H1 (cell line): ENCODE measurements around the gene NUDT6. TPM values are rescaled to one million over a fixed set of nuclear protein-coding genes. Genes with fewer than 3 reads are reported as not detected.

Source experiments
- CTCF ChIA-PET: fragments of 300-600 bp; sonication (Branson Sonifier 250); formaldehyde crosslinking; loops from one replicate; lab custom pipeline; 2021; ENCODE audit not compliant: partially characterized antibody; lab: Charles Lee
- POLR2A ChIA-PET: fragments of 300-600 bp; sonication (Branson Sonifier 250); formaldehyde crosslinking; loops from one replicate; lab custom pipeline; 2021; ENCODE audit warnings: inconsistent platforms; ENCODE audit not compliant: partially characterized antibody; lab: Charles Lee
- DNase-seq, 2 experiments: peaks; one replicate each; pipeline versions ENCODE4 v3.0.0 to v3.0.0-alpha.2; 2010 to 2022; ENCODE audit warnings: low spot score in 2 of 2, low read depth in 1 of 2, mixed read lengths in 1 of 2
- FAIRE-seq: peaks from 2 replicates; lab custom pipeline; 2011; peaks lifted over from hg19 to GRCh38; lab: Jason Lieb, UNC
- H2AFZ ChIP-seq: 2 replicates; pipeline ENCODE4 v1.8.1; 2012; ENCODE audit warnings: low read length, inconsistent platforms
- H2AK5ac ChIP-seq: 2 replicates; pipeline ENCODE4 v1.6.1; 2013; ENCODE audit warnings: low read depth, low read length
- H2BK120ac ChIP-seq: replicated peaks from 2 replicates; pipeline ENCODE3; 2013; ENCODE audit warnings: low read depth, low read length, inconsistent platforms
- H2BK12ac ChIP-seq: 2 replicates; pipeline ENCODE4 v1.6.1; 2013; ENCODE audit warnings: low read depth, low read length
- H2BK15ac ChIP-seq: 2 replicates; pipeline ENCODE4 v1.6.1; 2013; ENCODE audit warnings: low read length
- H2BK20ac ChIP-seq: 2 replicates; pipeline ENCODE4 v1.6.1; 2013; ENCODE audit warnings: low read length
- H2BK5ac ChIP-seq: 2 replicates; pipeline ENCODE4 v1.6.1; 2013; ENCODE audit warnings: low read depth, low read length
- H3K14ac ChIP-seq: 2 replicates; pipeline ENCODE4 v1.6.1; 2013; ENCODE audit warnings: inconsistent platforms; ENCODE audit not compliant: insufficient read length
- H3K18ac ChIP-seq: 2 replicates; pipeline ENCODE4 v1.6.1; 2013; ENCODE audit warnings: low read length; ENCODE audit errors: extremely low read depth
- H3K23ac ChIP-seq: 2 replicates; pipeline ENCODE4 v1.6.1; 2013; ENCODE audit warnings: inconsistent platforms; ENCODE audit not compliant: insufficient read length
- H3K23me2 ChIP-seq: 2 replicates; pipeline ENCODE4 v1.6.1; 2013; ENCODE audit warnings: low read depth, low read length
- H3K27ac ChIP-seq: 2 replicates; pipeline ENCODE4 v1.6.1; 2011; ENCODE audit warnings: low read depth, low read length, inconsistent platforms
- H3K27me3 ChIP-seq, 4 experiments: replicated peaks in 1 of 4; 1 replicate in 1 of 4; 2 replicates in 3 of 4; pipeline versions ENCODE4 v1.6.1 to v1.8.1; 2011 to 2013; ENCODE audit warnings: low read length in 3 of 4, mild to moderate bottlenecking in 3 of 4, inconsistent platforms in 2 of 4, mixed read lengths in 2 of 4, moderate library complexity in 1 of 4; ENCODE audit not compliant: control insufficient read depth in 3 of 4, insufficient read depth in 3 of 4; ENCODE audit errors: extremely low read depth in 1 of 4
- H3K36me3 ChIP-seq, 4 experiments: 2 replicates each; pipeline versions ENCODE4 v1.6.1 to v1.8.1; 2011 to 2013; ENCODE audit warnings: mild to moderate bottlenecking in 4 of 4, low read length in 3 of 4, moderate library complexity in 2 of 4, control low read depth in 1 of 4, inconsistent platforms in 1 of 4; ENCODE audit not compliant: insufficient read depth in 4 of 4, control insufficient read depth in 2 of 4
- H3K4ac ChIP-seq: replicated peaks from 2 replicates; pipeline ENCODE3; 2013; ENCODE audit warnings: low read length, low read depth, mixed read lengths, inconsistent platforms; ENCODE audit not compliant: insufficient read length
- H3K4me1 ChIP-seq, 4 experiments: replicated peaks in 1 of 4; 1 replicate in 1 of 4; 2 replicates in 3 of 4; pipeline versions ENCODE4 v1.6.1 to v1.8.1; 2011 to 2013; ENCODE audit warnings: low read length in 3 of 4, inconsistent platforms in 2 of 4, mixed read lengths in 1 of 4; ENCODE audit not compliant: insufficient read depth in 4 of 4, control insufficient read depth in 3 of 4
- H3K4me2 ChIP-seq, 2 experiments: 2 replicates each; pipeline versions ENCODE4 v1.6.1 to v1.8.1; 2011 to 2013; ENCODE audit warnings: low read depth in 2 of 2, low read length in 2 of 2, control low read depth in 1 of 2, inconsistent platforms in 1 of 2, mild to moderate bottlenecking in 1 of 2; ENCODE audit not compliant: insufficient read depth in 1 of 2
- H3K4me3 ChIP-seq, 4 experiments: fragments of 200-600, 300-600 bp in 1 of 4; sonication (generic), shearing (Covaris generic), sonication (Bioruptor Twin) in 1 of 4; 2 replicates each; pipeline versions ENCODE4 v1.5.1 to v1.8.1; 2011 to 2016; ENCODE audit warnings: low read length in 4 of 4, low read depth in 3 of 4, control low read depth in 2 of 4, inconsistent platforms in 2 of 4, mild to moderate bottlenecking in 2 of 4, mixed read lengths in 1 of 4, moderate library complexity in 1 of 4; ENCODE audit not compliant: insufficient read depth in 2 of 4; ENCODE audit errors: extremely low read depth in 1 of 4
- H3K56ac ChIP-seq: replicated peaks from 2 replicates; pipeline ENCODE3; 2013; ENCODE audit warnings: low read depth, mild to moderate bottlenecking, mixed read lengths, low read length, inconsistent platforms; ENCODE audit not compliant: insufficient read length
- H3K79me1 ChIP-seq: 2 replicates; pipeline ENCODE4 v1.6.1; 2013; ENCODE audit warnings: low read depth, low read length, control low read depth
- H3K79me2 ChIP-seq, 2 experiments: 2 replicates each; pipeline versions ENCODE4 v1.6.1 to v1.8.1; 2012 to 2013; ENCODE audit warnings: low read length in 2 of 2, mild to moderate bottlenecking in 2 of 2, inconsistent platforms in 1 of 2; ENCODE audit not compliant: insufficient read depth in 2 of 2, control insufficient read depth in 1 of 2
- H3K9ac ChIP-seq, 4 experiments: replicated peaks in 1 of 4; 1 replicate in 1 of 4; 2 replicates in 3 of 4; pipeline versions ENCODE4 v1.6.1 to v1.8.1; 2011 to 2013; ENCODE audit warnings: low read depth in 3 of 4, low read length in 3 of 4, control low read depth in 2 of 4, mild to moderate bottlenecking in 2 of 4, moderate library complexity in 2 of 4, inconsistent platforms in 1 of 4; ENCODE audit errors: extremely low read depth in 1 of 4
- H3K9me3 ChIP-seq, 2 experiments: 2 replicates each; pipeline versions ENCODE4 v1.6.1 to v1.8.1; 2012 to 2013; ENCODE audit warnings: mild to moderate bottlenecking in 2 of 2, moderate library complexity in 2 of 2, control low read depth in 1 of 2, inconsistent platforms in 1 of 2, low read depth in 1 of 2, low read length in 1 of 2, mixed read lengths in 1 of 2; ENCODE audit not compliant: insufficient read depth in 2 of 2
- H4K20me1 ChIP-seq, 2 experiments: replicated peaks in 1 of 2; 2 replicates each; pipeline versions ENCODE3 to v1.8.1; 2011 to 2013; ENCODE audit warnings: inconsistent platforms in 2 of 2, low read length in 2 of 2, mild to moderate bottlenecking in 1 of 2; ENCODE audit not compliant: insufficient read depth in 2 of 2, control insufficient read depth in 1 of 2
- H4K5ac ChIP-seq: 2 replicates; pipeline ENCODE4 v1.6.1; 2013; ENCODE audit warnings: low read length, low read depth, mixed read lengths, inconsistent platforms; ENCODE audit not compliant: insufficient read length
- H4K8ac ChIP-seq: 2 replicates; pipeline ENCODE4 v1.8.0; 2013; ENCODE audit warnings: mild to moderate bottlenecking, moderate library complexity, low read length, inconsistent platforms; ENCODE audit not compliant: insufficient read depth; ENCODE audit errors: extremely low read depth
- H4K91ac ChIP-seq: replicated peaks from 2 replicates; pipeline ENCODE3; 2013; ENCODE audit warnings: low read length, mixed read lengths, inconsistent platforms; ENCODE audit not compliant: insufficient read length
- CBX5 ChIP-seq: fragments of 300-800, 300-1000 bp; sonication (generic); IDR thresholded peaks from 2 replicates; pipeline ENCODE4 v1.7.1; 2016; ENCODE audit warnings: antibody characterized with exemption, low read length, low read depth
- E2F6 ChIP-seq: IDR thresholded peaks from 2 replicates; pipeline ENCODE4 v1.6.1; 2012; ENCODE audit warnings: inconsistent platforms
- EP300 ChIP-seq, 2 experiments: IDR thresholded peaks; 1 replicate in 1 of 2; 2 replicates in 1 of 2; pipeline ENCODE4 v1.6.1; 2011 to 2012; ENCODE audit warnings: low read depth in 2 of 2, low read length in 2 of 2, mild to moderate bottlenecking in 2 of 2, borderline replicate concordance in 1 of 2, inconsistent platforms in 1 of 2, moderate library complexity in 1 of 2
- POLR2A ChIP-seq, 2 experiments: IDR thresholded peaks; 1 replicate in 1 of 2; 2 replicates in 1 of 2; pipeline ENCODE4 v1.6.1; 2011; ENCODE audit warnings: low read depth in 2 of 2, low read length in 2 of 2, mild to moderate bottlenecking in 2 of 2; ENCODE audit errors: control extremely low read depth in 1 of 2
- SP4 ChIP-seq: IDR thresholded peaks from 2 replicates; pipeline ENCODE4 v1.6.1; 2012; ENCODE audit warnings: low read length, inconsistent platforms
- SRF ChIP-seq: IDR thresholded peaks from 2 replicates; pipeline ENCODE4 v1.6.1; 2011; ENCODE audit warnings: mild to moderate bottlenecking, low read depth, low read length, moderate library complexity
- WGBS, 2 experiments: shearing (Covaris generic) in 1 of 2; methylation state at CpG; one replicate each; pipeline versions ENCODE4 v1.1.6 to v1.1.7; 2013 to 2015; ENCODE audit warnings: low lambda C conversion rate in 2 of 2, mixed read lengths in 2 of 2, inconsistent platforms in 1 of 2, low coverage in 1 of 2, missing lambda C conversion rate in 1 of 2; ENCODE audit not compliant: insufficient replicate concordance in 2 of 2, insufficient coverage in 1 of 2, insufficient read length in 1 of 2; ENCODE audit errors: extremely low coverage in 1 of 2, missing lambda C conversion rate in 1 of 2; 5-methylcytosine and 5-hydroxymethylcytosine counted together
- polyA plus RNA-seq, 7 experiments: library from polyadenylated mRNA; depleted of rRNA in 3 of 7; stranded (reverse) in 5 of 7; unstranded in 2 of 7; fragments of >200 nt in 5 of 7; fragments of 200-250 nt in 2 of 7; gene quantifications; 1 replicate in 5 of 7; 2 replicates in 1 of 7; 4 replicates in 1 of 7; pipeline versions ENCODE4 v1.2.1 to v1.2.3, GENCODE V29; 2011 to 2013; ENCODE audit warnings: missing spikeins in 2 of 7, mixed read lengths in 2 of 7
- total RNA-seq: library from RNA; stranded (reverse); fragmentation: NEBNext Ultra II Directional; extraction: Animal tissue kit (Norgen Biotek cat#: 25700); gene quantifications from 2 replicates; pipeline ENCODE4 v1.2.1, GENCODE V29; 2021

Gene NUDT6
- total and polyA plus RNA-seq, 2 of the 8 experiments (the other 6 are each of a cell fraction or from before 2014, with no cell fraction given) = 5.0 to 12.4 TPM

GRCh38 chr4:122882857-122883735, 39.3 kb downstream of the NUDT6 start:
- H2AK5ac ChIP-seq = no peak overlapping the region
- no peak for FAIRE-seq
- no peak overlapping the region for H3K18ac ChIP-seq
- H2AFZ ChIP-seq = no peak overlapping the region
- H3K27me3 ChIP-seq = no peaks in the 10 kb centered on the region
- H3K14ac ChIP-seq = no peak overlapping the region
- H3K4me1 ChIP-seq = no peaks in the 10 kb centered on the region
- H2BK12ac ChIP-seq = no peak overlapping the region
- H4K91ac ChIP-seq = no peak overlapping the region
- CTCF ChIA-PET = no interaction called here
- no peak overlapping the region for H3K27ac ChIP-seq
- POLR2A ChIA-PET = interaction anchor here (1.1 to 1.4 kb wide), 2 partner anchors 21 to 43 kb away, joined by 3 to 4 read pairs; no protein-coding TSS in a partner anchor
- no peak overlapping the region for H2BK5ac ChIP-seq
- H3K4ac ChIP-seq = no peak overlapping the region
- H3K4me3 ChIP-seq = no peak overlapping the region
- no peak overlapping the region for H4K5ac ChIP-seq
- WGBS, 2 experiments = 91% methylated on average over 5 of the region's 5 CpGs; no CpG with 5 or more reads in 1 of the 2 experiments
- H3K4me2 ChIP-seq = no peak overlapping the region
- no peak overlapping the region for H3K9ac ChIP-seq
- H2BK20ac ChIP-seq = no peak overlapping the region
- H4K8ac ChIP-seq = no peak overlapping the region
- no peak overlapping the region for H2BK15ac ChIP-seq
- TF ChIP-seq CBX5 = no peak
- peak in 1 of 2 experiments; percentile 53; a peak in 1 of 3 replicates for TF ChIP-seq POLR2A (IDR thresholded peaks at IDR 0.05; ENCODE audit: control extremely low read depth in 1 of 2, low read depth in 2 of 2, low read length in 2 of 2)
- TF ChIP-seq E2F6 = no peak
- TF ChIP-seq EP300 (IDR thresholded peaks at IDR 0.05; ENCODE audit: borderline replicate concordance in 1 of 2, low read depth in 2 of 2, low read length in 2 of 2) = no peak
- TF ChIP-seq SP4 = no peak
- no peak for TF ChIP-seq SRF
- no peak overlapping the region for H3K56ac ChIP-seq
- H3K79me1 ChIP-seq = no peaks in the 10 kb centered on the region; the same call in 1 of the 2 replicates
- H4K20me1 ChIP-seq = peaks cover 2 to 5% of the 10 kb centered on the region in 2 experiments
- no peak for DNase-seq
- H3K36me3 ChIP-seq = peaks cover 10 to 93% (median 65%) of the 10 kb centered on the region in 4 experiments
- no peak overlapping the region for H2BK120ac ChIP-seq
- H3K9me3 ChIP-seq = peaks cover 0 to 8% of the 10 kb centered on the region in 2 experiments; a peak in 3 of 4 replicates
- peaks cover 0 to 84% of the 10 kb centered on the region in 2 experiments; a peak in 2 of 4 replicates for H3K79me2 ChIP-seq
- H3K23ac ChIP-seq = no peak overlapping the region
- H3K23me2 ChIP-seq = no peaks in the 10 kb centered on the region; the same call in 1 of the 2 replicates
